Thyroid gland (tissue), 4 donors: Measurements from ENCODE around the gene RGS13. TPM values are rescaled to one million over a fixed set of nuclear protein-coding genes. Genes with fewer than 3 reads are reported as not detected.

Experiments
- DNase-seq, 2 donors: peaks; one replicate each; pipeline ENCODE4 v3.0.0-alpha.2; 2019
- H3K27ac ChIP-seq, 3 donors: fragments of 200-600 bp; sonication (generic); 1 replicate in 2 of 3; 2 replicates in 1 of 3; pipeline ENCODE4 v1.5.1; 2016 to 2019; ENCODE audit warnings: mild to moderate bottlenecking in 1 of 3, moderate library complexity in 1 of 3
- H3K27me3 ChIP-seq: fragments of 200-600 bp; sonication (generic); one replicate; pipeline ENCODE4 v1.5.1; 2019
- H3K36me3 ChIP-seq, 2 donors: fragments of 200-600 bp; sonication (generic); one replicate each; pipeline ENCODE4 v1.5.1; 2016 to 2019
- H3K4me1 ChIP-seq, 2 donors: fragments of 200-600 bp; sonication (generic); one replicate each; pipeline ENCODE4 v1.5.1; 2017 to 2019
- H3K4me3 ChIP-seq, 3 donors: fragments of 200-600 bp; sonication (generic); replicated peaks in 1 of 3; 1 replicate in 2 of 3; 2 replicates in 1 of 3; pipeline ENCODE4 v1.5.1; 2016; ENCODE audit warnings: mild to moderate bottlenecking in 1 of 3
- H3K9me3 ChIP-seq: fragments of 200-600 bp; sonication (generic); one replicate; pipeline ENCODE4 v1.5.1; 2017
- POLR2A ChIP-seq, 2 donors: fragments of 450-650 bp; IDR thresholded peaks; one replicate each; pipeline ENCODE4 v1.6.1; 2017; ENCODE audit warnings: antibody characterized with exemption in 2 of 2, mild to moderate bottlenecking in 2 of 2, moderate library complexity in 1 of 2
- WGBS, 2 donors: methylation state at CpG; one replicate each; pipeline ENCODE4 v1.1.5; 2017; 5-methylcytosine and 5-hydroxymethylcytosine counted together
- intact Hi-C: fragments of 100-400 bp; cut with DNase I; formaldehyde crosslinking; loops from one replicate; pipeline ENCODE4 v1.15.1; 2023
- total RNA-seq, 4 donors: library from RNA; depleted of rRNA; stranded (reverse); fragments of >200 nt; gene quantifications; one replicate each; pipeline ENCODE4 v1.2.3, GENCODE V29; 2016
- TF ChIP-seq, protein P1 (sequence below), 6 experiments: fragments of 200-600 bp in 3 of 6; fragments of 450-650 bp in 3 of 6; sonication (generic) in 3 of 6; IDR thresholded peaks; one replicate each; pipeline ENCODE4 v1.5.1; 2016 to 2019; ENCODE audit warnings: antibody characterized with exemption in 6 of 6, mild to moderate bottlenecking in 2 of 6, inconsistent platforms in 1 of 6, moderate library complexity in 1 of 6

RGS13 gene
- total RNA-seq, 4 donors from 2014 or later, result not detected

DNA sequence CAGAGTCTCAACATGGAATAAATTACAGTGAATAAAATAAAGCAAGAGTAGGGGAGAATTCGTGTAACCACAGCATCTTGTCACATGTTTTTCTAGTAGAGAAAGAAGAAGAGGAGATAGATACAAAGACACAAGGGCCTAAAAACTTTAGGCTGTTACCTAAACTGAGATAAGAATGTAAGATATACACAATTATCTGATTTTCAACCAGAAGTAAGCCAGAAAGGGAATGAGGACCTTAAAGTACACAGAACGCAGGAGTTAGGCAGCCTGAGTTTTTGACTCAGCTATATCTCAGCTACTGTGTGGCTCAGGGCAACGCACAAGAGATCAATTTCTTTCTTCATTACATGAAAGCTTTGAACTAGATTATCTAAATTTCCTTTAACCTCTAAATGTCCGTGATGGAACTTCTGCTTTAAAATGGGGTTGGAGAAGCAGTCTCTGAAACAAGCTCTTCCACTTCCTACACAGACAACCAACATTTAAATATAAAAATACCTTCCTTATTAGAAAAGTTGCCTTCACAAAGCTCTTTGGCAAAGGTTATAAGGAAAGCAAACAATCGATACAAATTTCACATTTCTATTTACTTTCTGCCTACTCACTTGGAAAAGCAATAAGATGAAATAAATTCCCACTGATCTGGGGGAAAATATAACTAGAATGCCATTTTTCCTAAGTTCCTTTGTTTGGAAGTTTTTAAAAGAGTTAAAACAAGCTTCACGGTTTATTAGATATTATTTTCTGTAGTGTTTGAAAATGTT, 5.2 kb upstream of the RGS13 start:
- 61 to 65% methylated on average over 6 of the region's 6 CpGs for WGBS, 2 donors
- TF ChIP-seq, protein P1, sequence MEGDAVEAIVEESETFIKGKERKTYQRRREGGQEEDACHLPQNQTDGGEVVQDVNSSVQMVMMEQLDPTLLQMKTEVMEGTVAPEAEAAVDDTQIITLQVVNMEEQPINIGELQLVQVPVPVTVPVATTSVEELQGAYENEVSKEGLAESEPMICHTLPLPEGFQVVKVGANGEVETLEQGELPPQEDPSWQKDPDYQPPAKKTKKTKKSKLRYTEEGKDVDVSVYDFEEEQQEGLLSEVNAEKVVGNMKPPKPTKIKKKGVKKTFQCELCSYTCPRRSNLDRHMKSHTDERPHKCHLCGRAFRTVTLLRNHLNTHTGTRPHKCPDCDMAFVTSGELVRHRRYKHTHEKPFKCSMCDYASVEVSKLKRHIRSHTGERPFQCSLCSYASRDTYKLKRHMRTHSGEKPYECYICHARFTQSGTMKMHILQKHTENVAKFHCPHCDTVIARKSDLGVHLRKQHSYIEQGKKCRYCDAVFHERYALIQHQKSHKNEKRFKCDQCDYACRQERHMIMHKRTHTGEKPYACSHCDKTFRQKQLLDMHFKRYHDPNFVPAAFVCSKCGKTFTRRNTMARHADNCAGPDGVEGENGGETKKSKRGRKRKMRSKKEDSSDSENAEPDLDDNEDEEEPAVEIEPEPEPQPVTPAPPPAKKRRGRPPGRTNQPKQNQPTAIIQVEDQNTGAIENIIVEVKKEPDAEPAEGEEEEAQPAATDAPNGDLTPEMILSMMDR (IDR thresholded peaks at IDR 0.05), result no peak
- no peak for TF ChIP-seq POLR2A (IDR thresholded peaks at IDR 0.05)
- H3K27me3 ChIP-seq, result no peaks in the 10 kb centered on the region
- no peaks in the 10 kb centered on the region for H3K9me3 ChIP-seq
- H3K27ac ChIP-seq, result no peak overlapping the region
- H3K4me3 ChIP-seq, result no peak overlapping the region
- intact Hi-C loops, result no loop called here
- H3K36me3 ChIP-seq, result no peaks in the 10 kb centered on the region
- H3K4me1 ChIP-seq, result no peaks in the 10 kb centered on the region
- DNase-seq, result no peak

DNA sequence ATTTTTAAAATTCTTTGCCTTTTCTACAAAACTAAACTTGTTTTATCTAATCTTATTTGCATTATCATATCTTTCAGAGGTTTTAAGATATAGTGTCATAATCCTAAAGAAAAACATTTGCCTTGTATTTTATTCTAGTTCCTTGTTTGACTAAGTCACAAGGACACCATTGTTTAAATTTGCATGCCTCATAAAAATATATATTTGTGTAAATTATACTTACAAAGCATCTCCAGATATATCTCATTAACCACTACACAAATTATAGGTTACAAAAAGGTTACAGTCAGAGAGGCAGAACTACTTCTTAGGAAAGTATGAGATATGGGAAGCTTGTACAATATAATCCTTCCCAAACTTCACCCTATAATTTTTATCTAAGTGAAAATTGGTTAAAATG, 4.2 kb upstream of the RGS13 start:
- intact Hi-C loops, result no loop called here
- Histone ChIP-seq H3K9me3 (no peaks in the 10 kb centered on the region), H3K4me3 (no peak overlapping the region), H3K27me3 (no peaks in the 10 kb centered on the region), H3K36me3 (no peaks in the 10 kb centered on the region), H3K4me1 (no peaks in the 10 kb centered on the region), H3K27ac (no peak overlapping the region)
- no peak for DNase-seq
- TF ChIP-seq, protein P1 (IDR thresholded peaks at IDR 0.05), result no peak
- no peak for TF ChIP-seq POLR2A (IDR thresholded peaks at IDR 0.05)

DNA sequence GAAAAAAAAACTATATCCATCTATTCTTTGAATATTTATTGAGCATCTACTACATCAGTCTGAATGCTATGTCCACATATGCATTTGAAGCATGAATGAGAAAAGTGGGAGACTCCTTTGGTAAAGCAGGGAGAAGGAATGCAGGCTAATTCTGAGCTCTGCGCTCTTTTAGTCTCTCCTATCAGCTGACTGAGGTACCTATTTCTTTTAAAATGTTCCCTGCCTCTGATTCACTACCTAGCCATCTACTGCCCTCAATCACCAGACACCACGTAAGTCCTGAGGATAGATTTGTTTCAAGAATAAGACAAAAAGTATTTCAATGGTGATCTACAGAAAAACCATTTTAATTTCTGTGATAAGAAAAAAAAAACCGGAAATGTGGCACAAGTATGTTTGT, 3.8 kb upstream of the RGS13 start:
- Histone ChIP-seq H3K36me3 (no peaks in the 10 kb centered on the region), H3K4me3 (no peak overlapping the region)
- 63 to 78% methylated on average over 3 of the region's 3 CpGs for WGBS, 2 donors

DNA sequence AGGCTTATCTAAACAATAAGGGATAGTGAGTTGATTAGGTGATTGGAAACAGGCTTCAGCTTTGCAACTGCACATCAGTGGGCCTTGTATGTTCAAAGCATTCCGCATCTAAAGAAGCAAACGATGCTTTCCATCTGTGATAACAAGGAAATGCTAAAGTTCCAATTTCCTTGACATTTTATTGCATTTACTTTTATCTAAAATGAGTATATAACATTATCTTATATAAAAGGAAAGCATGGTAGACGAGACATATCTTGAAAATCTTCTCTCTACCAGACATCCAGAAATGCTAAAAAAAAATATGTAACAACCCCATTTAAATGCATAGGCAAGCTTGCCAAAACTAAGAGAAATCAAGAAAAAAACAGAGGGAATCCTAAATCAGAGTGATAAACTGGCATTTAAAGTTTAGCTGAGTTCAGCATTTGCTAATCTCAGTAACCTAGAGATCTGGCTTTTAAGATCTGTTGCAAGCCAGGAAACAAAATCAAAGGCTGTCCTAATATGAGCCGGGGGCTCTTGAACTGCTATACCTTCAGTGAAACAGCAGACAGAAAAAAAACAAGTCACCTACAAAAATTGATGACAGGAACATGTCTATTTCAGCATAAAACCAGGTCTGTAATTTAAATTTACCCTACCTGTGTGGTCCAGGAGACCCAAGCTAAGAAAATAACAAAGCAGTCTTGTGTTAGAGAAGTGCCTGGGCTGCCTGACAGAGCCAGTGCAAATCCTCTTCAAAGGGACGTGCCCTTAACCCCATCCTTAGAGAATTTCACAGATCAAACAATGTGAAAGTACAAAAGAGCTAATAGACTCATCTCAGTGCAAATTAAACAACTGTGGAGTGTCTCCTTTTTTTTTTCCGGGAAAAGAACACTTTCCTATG, 3.1 kb upstream of the RGS13 start:
- DNase-seq, result no peak
- Histone ChIP-seq H3K9me3 (no peaks in the 10 kb centered on the region), H3K27me3 (no peaks in the 10 kb centered on the region), H3K4me1 (no peaks in the 10 kb centered on the region), H3K4me3 (no peak overlapping the region), H3K27ac (no peak overlapping the region), H3K36me3 (no peaks in the 10 kb centered on the region)
- intact Hi-C loops, result no loop called here
- WGBS, 2 donors, result 59% methylated on average over 6 of the region's 6 CpGs
- TF ChIP-seq POLR2A (IDR thresholded peaks at IDR 0.05), result no peak
- TF ChIP-seq, protein P1 (IDR thresholded peaks at IDR 0.05), result no peak

More for the DNA sequence above, 3.8 kb upstream of the RGS13 start:
- no peaks in the 10 kb centered on the region for H3K4me1 ChIP-seq
- no peak for DNase-seq
- H3K9me3 ChIP-seq, result no peaks in the 10 kb centered on the region
- no peak for TF ChIP-seq POLR2A (IDR thresholded peaks at IDR 0.05)
- TF ChIP-seq, protein P1 (IDR thresholded peaks at IDR 0.05), result no peak
- H3K27ac ChIP-seq, result no peak overlapping the region
- H3K27me3 ChIP-seq, result no peaks in the 10 kb centered on the region
- intact Hi-C loops, result no loop called here
